NCI-H226 (cell line): Measurements from ENCODE around the gene ARAP1.

Experiments used
- DNase-seq: peaks from one replicate; pipeline ENCODE4 v3.0.0-alpha.2; 2015

Gene ARAP1

DNA sequence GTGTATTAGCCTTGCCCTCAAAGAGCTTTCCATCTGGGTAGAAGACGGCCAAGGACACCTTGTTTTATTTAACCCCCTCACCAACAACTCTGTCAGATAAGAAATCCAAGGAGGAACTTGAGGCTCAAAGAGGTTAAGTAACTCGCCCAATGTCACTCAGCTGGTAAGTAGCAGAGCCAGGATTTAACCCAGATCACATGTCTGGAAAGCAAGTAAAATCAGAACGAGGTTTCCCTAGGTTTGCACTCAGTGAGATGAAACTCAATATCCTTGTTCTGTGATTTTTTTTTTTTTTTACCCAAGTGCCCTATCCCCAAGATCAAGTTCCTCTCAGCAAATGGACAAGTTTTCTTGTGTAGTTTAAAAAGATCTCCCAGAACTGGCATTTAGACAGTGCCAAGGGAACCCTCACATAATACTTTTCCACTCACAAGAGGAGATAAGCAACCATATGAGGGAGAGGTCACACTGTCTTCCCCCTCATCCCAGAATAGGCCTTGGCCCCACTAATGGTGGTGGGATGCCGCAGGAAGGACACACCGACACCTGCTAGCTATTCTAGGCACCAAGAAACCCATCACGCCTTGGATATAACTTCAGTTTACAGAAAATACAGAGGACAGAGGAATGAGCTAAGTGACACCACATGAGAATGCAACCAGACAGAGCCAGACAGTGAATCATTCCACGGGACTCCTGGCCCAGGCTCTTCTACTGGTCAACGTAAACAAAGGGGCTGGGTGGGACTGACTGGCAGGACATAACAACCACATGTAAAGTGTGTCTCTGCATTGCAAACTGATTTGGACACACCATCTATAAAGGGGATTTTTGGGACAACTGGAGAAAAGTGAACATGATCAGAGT, 8.6 kb upstream of the ARAP1 start:
- DNase-seq: no peak

GRCh38 chr11:72759468-72759985, 7.3 kb upstream of the ARAP1 start:
- DNase-seq: no peak

- no peak for DNase-seq
Measured at GRCh38 chr11:72758690-72759389, 6.6 kb upstream of the ARAP1 start.

DNA sequence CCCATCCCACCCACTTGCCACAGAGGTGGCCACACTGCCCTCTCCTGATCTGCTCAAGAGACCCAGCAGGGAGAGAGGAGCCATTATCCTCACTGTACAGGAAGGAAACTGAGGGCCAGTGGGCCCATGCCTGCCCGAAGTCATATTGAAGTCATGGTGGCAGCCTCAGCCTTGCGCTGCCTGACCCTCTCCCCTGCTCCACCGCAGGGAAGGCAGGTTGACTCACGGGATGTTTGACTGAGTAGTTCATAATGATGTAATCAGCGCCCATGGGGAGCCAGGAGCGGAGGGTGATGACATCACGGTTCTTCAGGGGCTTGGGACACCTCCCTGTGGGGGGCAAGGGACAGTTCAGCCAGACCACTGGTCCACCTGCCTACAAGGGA, 6.1 kb upstream of the ARAP1 start:
- peak; percentile 78 for DNase-seq

- DNase-seq: peak; percentile 31
Measured at GRCh38 chr11:72755713-72756285, 3.6 kb upstream of the ARAP1 start.

DNA sequence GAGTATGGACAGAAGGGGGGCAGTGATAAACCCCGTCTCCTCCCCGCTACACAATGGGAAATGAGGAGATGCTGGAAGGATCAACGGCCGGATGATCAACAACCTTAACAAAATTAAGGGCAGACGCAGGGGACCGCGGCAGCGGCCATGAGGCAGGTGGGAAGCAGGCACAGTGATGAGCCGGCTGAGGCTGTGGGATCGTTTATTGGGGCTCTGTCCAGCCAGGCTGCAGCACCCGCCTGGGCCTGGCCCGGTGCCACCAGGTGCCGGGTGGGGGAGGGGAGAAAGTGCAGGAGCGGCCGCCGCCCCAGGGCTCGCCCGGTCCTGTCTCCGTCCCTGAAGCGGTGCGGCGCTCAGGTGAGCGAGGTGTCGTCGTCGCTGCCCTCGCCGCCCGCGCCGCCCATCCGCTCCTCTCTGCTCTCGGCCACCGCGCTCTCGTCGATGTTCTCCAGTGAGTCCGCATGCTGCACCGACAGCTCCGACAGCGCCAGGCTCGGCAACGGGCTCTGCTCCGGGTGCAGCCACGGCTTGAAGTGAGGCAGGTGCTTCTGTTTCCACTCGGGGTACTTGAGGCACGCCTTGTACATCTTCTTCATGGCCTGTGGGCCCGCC, 2.4 kb upstream of the ARAP1 start:
- no peak for DNase-seq

DNA sequence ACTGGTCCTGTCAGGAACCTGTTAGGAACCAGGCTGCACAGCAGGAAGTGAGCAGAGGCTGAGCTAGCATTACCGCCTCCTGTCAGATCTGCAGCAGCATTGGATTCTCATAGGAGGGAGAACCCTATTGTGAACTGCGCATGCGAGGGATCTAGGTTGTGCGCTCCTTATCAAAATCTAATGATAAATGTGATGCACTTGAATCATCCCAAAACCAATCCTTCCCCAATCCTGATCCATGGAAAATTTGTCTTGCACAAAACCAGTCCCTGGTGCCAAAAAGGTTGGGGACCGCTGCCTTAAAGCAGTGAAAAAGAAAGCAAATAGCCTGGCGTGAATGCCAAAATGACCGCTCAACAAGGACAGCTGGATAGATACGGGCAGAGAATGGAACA, 1.9 kb upstream of the ARAP1 start:
- DNase-seq: no peak

- no peak for DNase-seq
Measured at GRCh38 chr11:72753341-72754148, 1.3 kb upstream of the ARAP1 start.

GRCh38 chr11:72751116-72752087, 806 bp downstream of the ARAP1 start:
- no peak for DNase-seq

DNA sequence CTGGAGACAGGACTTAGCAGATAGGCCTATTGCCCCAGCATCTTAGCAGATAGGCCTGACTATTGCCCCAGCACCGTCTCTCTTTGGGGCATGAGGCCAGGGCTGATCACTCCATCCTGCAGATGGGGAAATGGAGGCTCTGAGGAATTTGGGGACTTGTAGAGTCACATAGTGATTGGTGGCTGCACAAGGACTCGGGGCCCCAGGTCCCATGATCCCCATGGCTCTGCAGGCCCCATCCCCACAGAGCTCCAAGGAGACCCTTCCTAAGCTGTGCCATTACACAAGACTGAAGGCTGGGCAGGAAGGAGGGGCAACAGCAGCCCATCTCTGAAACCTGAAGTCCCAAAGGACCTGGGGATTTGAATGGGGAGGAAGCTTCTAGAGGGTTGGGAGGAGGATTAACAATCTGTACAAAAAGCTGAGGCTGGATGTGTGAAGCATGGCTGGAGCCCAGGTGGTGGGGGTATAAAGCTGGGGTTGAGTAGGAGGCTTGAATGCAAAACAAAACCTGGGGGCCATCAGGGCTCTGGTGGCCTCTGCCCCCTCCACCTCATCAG, 1.6 kb downstream of the ARAP1 start:
- no peak for DNase-seq

- DNase-seq: no peak
Measured at GRCh38 chr11:72750086-72750485, 2.1 kb downstream of the ARAP1 start.

DNA sequence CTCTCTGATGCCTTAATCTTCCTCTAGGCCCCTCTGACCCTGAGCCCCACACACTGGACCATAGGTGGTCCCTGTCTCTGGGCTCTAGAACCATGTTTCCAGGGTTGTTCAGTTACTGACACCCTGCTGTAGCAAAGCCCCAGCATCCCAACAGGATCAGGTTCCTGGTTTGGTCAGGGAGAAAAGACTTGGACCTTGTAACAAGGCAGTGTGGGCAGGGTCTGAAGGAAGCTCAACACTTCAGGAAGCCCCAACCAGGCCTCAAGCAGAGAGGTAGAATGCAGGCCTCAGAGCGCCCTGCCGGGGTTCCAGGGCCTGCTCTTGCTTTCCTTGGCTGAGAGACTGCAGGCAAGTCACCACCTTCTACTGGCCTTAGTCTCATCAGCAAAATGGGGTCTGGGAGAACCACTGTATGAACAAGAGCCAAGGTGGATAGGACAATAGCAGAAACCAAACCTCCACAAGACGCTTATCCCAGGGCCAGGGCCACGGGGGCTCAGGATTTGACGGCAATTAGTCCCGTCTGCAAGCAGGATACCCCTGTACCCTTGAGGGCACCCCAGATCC, 4.8 kb downstream of the ARAP1 start:
- no peak for DNase-seq

- DNase-seq: no peak
Measured at GRCh38 chr11:72746821-72747220, 5.4 kb downstream of the ARAP1 start.

GRCh38 chr11:72745925-72746550, 6.2 kb downstream of the ARAP1 start:
- no peak for DNase-seq

DNA sequence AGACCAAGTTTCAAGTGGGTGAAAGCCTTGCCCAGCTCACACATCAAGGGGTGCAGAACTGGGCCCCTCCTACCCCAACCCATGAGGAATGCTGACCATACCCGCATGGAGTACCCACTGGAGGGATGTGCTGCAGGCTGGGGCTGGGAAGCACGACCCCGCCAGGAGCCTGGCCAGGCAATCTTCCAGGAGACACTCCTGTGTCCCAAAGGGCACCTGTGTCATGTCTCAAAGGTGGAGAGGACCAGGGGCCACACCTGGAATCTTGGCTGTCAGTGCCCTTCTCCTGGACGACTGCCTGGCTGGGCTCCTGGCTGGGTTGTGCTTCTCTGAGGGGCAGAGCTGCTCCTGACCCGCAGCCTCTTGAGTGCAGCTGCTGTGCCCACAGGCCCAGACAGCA, 6.7 kb downstream of the ARAP1 start:
- no peak for DNase-seq

- no peak for DNase-seq
Measured at GRCh38 chr11:72744474-72744873, 7.7 kb downstream of the ARAP1 start.

DNA sequence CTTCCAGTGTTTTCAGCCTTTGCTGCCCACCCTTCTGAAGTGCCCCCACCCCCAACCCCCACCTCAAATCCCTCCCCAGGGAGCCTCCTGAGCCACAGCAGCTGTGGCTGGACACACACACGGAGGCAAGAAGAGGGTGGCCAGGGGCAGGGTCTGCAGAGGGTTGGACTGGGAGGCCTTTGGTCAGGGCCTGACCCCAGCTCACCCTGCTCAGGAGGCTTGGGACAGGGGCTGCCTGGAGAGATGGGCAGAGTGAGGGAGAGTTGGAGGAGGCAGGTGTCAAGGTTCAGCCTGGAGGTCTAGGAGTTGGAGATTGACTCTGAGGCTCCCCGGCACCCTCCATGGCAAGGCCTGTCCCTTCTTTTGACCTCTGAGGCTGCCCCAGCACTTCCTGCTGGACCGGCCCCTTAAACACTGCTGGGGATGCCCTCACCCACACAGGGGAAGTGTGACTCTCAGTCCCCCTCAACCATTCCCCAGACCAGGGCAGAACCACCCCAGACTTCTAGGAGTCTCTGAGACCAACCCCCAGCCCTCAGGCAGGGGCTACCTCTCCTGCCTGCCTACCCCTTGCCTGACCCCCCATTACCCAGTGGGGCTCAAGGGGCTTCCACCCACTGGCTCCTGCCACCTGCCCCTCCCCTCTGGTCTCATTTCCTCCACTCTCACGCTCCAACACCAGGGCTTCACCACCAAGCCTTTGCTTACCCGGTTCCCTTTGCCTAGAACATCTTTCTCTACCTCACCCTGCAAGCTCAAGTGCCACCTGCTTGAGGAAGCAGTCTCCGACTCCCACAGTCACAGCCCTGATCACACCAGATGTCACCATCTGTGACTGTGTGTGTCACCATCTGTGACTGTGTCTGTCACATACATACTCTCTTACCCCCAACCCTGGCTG, 8.6 kb downstream of the ARAP1 start:
- DNase-seq: no peak

DNA sequence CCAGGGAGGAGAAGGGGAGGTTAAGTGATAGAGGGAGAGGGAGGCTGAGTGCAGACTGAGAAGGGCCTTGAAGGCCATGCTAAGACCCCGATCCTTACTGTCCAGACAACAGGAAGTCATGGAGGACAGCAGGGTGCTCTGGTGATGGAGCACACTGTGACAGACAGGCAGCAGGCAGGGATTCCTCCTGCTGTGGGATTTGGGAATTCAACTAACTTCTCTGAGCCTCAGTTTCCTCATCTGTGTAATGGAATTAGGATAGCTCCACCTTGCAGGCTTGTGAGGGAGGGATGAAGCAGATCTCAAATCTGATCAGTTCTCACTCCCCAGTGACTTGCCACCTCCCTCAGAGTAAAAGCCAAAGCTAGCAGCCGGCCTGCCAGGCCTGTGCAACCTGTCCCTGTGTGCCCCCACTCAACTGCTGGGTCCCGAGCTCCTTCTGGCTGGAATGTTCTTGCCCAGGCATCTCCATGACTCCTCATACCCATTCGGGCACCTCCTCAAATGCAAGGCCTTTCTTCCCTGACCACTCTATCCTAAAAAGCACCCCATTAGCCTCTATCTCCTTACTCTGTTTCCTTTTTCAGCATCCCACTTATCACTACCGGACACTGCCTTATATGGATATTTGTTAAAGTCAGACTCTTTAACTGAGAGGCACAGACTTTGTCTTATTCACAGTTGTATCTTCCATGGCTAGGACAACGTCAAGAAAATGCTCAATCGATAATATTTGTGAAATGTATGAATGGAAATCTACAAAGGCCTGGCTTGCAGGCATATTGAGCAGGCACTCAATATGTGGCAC, 9.5 kb downstream of the ARAP1 start:
- DNase-seq: no peak
